ENCODE measurements around the gene SLC25A51.
A peak's percentile ranks its signal among the peaks of the same experiment; 100 is the strongest.

The SLC25A51 gene

DNA sequence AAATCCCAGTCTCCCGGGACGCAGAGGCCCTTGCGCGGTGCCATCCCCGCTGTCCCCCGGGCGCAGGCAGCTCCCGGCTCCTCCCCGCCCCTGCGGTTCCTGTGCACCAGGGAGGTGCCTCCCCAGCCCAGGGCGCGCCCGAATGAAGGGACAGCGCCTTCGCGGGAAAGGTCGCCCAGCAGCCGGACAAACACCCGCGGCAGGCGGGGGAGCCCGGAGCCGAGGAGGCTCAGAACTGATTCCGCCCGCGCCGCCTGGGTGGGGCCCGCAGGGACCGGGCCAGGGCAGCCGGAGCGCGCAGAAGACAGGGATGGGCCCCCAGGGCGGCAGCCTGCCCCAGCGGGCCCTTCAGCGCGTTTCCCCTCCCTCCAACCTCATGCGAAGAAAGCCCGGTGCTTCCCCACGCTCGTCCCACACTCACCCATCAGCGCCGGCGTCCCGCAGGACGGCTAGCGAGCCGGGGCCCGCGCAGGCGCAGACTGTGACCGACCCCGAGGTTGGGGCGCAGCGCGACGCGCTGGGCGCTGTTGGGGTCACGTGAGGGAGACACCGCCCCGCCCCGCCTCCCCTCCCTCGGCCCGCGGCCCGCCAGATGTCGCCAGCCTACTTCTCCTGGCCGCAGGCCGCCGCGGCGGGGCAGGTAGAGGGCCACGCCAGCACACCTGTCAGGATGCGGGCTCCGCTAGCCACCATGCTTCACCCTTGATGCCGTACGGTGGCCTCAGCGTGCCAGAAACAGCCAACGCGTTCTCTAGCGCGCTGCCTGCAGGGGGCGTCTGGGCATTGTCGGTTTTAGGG is at the start of gene SLC25A51:
TSS of gene SLC25A51 (minus strand) at position 481 of the 798 bp plus-strand sequence. CDS start 15,577 bp downstream, outside the sequence.
- DNase-seq = peak; percentile 72

DNA sequence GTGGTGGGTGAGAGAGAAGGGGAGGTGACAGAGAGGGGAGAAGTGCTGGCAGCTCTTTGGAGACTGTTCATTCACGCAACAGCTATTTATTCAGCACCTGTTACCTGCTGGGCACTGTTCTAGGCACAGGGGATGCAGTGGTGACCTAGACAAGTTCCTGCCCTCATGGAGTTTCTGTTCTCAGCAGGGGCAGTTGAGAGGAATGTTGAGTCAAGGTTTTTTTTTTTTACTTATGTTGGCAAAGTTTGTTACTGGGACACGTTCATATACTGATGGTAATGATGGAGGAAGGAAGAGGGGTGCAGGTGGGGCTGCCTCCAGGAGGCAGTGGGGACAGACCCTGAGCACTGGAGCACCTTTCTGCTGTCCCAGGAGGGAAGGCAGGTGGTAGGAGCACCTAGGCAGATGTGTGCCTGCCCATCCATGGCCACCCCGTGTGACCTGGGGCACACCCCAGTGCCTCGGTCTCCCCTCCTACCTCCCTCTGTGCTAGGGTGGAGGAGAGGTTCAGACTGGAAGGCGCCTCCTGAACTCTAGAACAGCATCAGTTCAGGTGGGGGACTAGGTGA is 49.4 kb upstream of the SLC25A51 start:
- DNase-seq = no peak

DNA sequence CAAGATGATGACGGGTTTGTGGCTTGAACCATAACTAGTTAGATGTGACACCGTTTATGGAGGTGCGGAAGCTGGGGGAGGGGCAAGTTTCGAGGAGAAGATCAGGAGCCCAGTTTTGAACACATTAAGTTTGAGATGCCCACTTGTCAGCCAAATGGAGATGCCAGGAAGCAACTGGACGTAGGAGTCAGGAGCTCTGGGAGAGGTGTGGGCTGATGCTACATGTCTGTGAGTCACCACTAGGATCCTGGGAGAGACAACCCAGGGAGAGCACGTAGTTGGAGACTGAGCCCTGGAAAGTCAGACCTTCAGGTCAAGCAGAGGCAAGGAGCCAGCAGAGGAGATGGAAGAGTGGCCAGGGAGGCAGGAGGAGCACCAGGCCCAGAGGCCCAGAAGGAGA is 48.8 kb upstream of the SLC25A51 start:
- no peak for DNase-seq

- DNase-seq = no peak
These were observed 47.9 kb upstream of the SLC25A51 start for GRCh38 chr9:37951671-37952449.

- DNase-seq = no peak
These were observed 46.6 kb upstream of the SLC25A51 start for GRCh38 chr9:37950561-37950960.

DNA sequence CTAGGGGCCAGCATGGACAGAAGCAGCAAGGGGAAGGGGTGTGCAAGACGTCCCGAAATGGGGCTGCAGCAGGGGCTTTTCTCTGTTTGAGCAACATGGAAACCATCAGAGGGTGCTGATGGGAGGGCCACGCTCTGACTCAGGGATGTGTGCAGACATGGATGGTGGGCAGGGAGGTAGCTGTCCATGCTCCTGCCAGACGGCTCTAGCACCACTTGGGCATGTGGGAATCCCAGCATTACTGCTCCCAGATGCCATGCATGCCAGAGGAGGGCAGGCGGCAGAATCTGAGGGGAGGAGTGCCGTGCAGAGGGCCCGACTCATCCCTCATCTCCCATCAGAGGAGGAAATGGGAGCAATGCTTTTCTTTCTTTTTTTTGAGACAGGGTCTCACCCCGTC is 45.6 kb upstream of the SLC25A51 start:
- DNase-seq = no peak

DNA sequence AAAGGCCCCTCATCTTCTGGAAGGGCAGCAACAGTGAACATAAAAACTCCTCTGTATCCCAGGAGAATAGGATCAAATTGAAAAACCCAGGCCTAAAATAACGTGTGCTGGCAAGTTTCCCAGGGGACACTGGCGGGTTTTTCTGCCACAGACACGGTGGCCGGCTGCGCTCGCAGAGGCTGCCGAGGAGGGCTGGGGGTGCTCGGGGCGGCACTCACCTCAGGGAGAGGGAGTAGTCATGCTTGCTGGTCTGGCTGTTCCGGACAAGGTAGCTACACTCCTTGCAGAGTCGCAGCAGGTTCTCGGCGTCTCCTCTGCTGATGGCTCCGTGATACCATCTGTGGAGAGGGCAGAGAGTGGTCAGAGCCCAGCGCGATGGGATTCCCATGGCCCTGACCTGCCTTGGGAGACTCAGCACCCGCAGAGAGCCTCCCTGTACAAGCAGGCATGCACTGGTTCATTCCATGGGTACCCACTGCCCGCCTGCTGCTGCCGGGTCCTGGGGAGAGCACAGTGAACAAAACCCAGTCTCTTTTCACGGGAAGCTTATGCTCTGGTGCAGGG is 44.6 kb upstream of the SLC25A51 start:
- no peak for DNase-seq

- DNase-seq = no peak
These were observed 44.0 kb upstream of the SLC25A51 start for GRCh38 chr9:37947977-37948376.

GRCh38 chr9:37947471-37947870 is 43.5 kb upstream of the SLC25A51 start:
- DNase-seq = no peak

DNA sequence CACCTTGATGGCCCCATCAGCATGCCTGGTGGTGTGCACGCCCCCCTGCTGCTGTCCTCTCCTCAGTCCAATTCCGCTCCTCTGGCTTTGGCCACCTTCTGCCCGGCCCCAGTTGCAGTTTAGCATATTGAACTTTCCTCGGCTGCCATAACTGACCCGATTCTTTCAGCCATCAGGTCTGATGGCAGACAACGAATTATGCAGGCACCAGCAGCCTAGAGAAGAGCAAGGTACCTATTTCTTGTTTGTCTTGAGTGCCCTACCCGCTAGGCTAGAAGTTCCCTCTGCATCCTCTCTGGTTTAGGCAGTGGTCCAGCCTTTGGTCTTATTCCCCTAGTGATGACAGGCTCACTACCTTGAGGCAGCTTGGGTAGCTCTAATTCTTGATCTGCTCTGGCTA is 43.0 kb upstream of the SLC25A51 start:
- DNase-seq = no peak

DNA sequence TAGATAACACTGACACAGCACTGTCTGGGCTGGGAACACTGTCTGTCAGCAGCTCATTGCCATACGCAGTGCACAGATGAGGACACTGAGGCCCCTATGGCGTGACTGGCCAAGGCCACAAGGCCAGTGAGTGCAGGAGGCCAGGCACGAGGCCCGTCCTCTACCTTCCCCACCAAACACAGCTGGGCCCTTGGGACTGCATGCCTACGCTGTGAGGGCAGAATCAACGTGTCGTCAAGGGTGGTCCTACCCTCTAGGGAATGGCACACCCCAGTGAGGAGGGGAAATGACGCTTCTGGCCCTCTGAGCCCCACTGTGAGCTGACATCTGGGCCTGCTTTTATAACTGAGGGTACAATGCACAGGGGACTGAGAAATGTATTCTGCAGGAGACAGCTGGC is 42.1 kb upstream of the SLC25A51 start:
- DNase-seq = no peak

GRCh38 chr9:37944671-37945481 is 40.9 kb upstream of the SLC25A51 start:
- no peak for DNase-seq

DNA sequence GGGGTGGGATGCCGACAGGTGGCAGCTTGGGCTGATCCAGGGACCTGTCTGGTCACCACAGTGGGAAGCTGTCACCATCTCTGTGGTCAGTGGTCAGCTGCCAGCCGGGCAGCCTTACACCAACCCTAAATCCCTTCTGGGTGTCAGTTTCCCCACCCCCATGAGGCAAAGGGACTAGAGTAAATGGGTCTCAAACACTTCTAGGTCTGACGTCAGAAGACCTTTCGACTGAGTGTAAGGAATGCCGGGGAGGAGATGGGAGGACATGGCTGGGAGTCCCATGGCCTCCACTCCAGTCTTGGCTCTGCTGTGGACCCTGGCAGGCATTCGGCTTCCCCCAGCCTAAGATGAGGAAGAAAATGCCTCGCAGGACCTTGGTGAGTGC is 40.3 kb upstream of the SLC25A51 start:
- no peak for DNase-seq

GRCh38 chr9:37943345-37944265 is 39.7 kb upstream of the SLC25A51 start:
- DNase-seq = no peak

DNA sequence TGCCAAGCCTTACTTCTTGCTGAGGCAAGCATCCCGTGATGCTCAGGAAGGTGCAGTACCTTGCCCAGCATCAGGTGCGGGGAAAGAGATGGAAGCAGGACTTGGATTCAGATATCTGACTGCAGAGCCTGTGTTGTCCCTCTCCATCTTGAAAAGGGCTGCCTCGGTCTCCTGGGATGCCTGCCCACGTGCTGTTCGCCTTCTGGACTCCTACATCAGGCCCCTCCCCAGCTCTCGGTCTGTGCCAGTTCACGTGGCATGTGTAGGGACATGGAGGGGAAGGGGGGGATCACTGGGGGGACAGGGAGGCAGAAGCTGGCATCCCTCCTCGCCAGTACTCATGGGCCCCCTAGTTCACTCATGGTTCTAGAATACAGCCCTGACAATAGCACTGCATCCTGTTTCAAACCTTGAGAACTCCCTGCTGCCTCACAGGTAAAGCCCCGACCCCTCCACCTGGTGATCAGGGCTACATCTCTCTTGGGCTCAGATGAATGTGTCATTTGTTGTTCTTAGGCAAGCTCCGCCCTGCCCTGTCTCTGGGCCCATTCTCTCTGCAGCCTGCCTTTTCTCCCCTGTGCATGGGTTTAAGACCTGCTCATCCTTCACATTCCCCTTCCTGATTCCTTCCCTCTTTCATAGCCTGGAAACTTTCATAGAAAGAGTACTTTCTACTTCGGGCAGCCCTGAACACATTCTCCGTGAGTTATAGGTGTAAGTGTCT is 38.9 kb upstream of the SLC25A51 start:
- DNase-seq = no peak

- DNase-seq = no peak
These were observed 37.3 kb upstream of the SLC25A51 start for GRCh38 chr9:37941253-37941652.

GRCh38 chr9:37939575-37940095 is 35.7 kb upstream of the SLC25A51 start:
- DNase-seq = no peak

DNA sequence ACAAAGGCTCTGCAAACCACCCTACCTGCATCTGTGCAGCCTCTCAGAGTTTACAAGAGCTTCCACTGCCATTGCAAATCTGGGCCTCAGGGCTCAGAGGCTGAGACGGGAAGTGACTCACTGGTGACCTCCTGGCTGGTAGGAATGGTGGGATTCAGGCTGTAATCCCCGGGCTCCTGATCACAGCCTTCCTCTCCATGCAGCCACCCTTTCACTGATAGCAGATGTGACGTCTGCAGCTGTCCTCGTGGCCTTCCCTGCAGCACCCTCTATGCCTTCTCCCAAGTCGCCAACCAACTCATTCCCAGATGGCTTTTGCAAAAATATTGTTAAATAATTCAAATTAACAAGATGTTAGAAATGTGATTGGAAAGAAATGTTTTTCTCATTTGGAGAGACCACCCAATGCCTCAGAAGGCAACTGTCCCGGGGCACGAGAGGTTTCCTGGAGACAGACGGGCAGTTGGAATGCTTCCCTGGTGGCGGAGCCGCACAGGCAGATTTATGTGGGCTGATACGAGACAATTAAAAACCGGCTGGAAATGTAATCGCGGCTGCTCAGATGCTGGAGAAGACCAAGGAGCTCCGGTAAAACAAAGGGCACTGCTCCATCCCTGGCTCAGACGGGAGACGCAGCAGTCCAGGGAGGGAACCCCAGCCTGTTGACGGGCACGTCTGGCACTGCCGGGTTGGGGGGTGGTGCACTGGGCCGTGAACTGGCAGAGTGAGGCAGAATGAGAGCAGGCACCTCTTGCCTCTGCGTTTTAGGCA is 34.4 kb upstream of the SLC25A51 start:
- no peak for DNase-seq

- no peak for DNase-seq
These were observed 33.4 kb upstream of the SLC25A51 start for GRCh38 chr9:37937366-37937765.

DNA sequence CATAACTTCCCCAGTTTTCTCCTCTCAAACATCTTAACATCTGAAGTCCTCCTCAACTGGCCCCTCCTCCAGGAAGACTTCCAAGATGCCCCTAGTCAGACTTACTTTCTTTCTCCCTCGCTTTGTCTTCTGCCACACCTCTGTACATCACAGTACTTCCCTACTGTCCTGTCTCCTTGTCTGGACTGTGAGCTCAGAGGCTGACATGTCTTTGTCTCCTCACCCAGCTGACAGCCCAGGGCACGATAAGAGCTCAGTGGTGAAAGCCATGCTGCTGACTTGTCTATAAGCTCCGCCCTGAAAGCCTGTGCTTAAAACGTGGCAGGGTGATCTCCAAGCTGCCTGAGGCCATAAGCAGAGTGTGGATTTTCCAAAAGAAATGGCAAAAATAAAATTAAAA is 33.0 kb upstream of the SLC25A51 start:
- DNase-seq = no peak

All from NCI-H2081 treated with DMSO at 0.1 percent for 48 hours (cell line).